Measurements from ENCODE around the gene SUPT4H1. TPM values are rescaled to one million over a fixed set of nuclear protein-coding genes. Genes with fewer than 3 reads are reported as not detected.

The SUPT4H1 gene
- total and polyA plus RNA-seq, 9 of the 15 experiments (the other 6 are each of a cell fraction or from before 2014, with no cell fraction given), result 62.1 to 320 (median 117) TPM

GRCh38 chr17:58330538-58330996, 21.4 kb downstream of the SUPT4H1 start (continued):
- TF ChIP-seq ZNF407 (IDR thresholded peaks at IDR 0.05; ENCODE audit: low read depth), result no peak
- TF ChIP-seq GABPB1 (CRISPR knock-in tag; IDR thresholded peaks at IDR 0.05), result peak; percentile 69; the same call in 1 of the 2 replicates
- peak; percentile 19; the same call in 1 of the 2 replicates for TF ChIP-seq LARP7 (IDR thresholded peaks at IDR 0.05)
- no peak for TF ChIP-seq ZNF583 (CRISPR knock-in tag; IDR thresholded peaks at IDR 0.05)
- TF ChIP-seq, protein P1, sequence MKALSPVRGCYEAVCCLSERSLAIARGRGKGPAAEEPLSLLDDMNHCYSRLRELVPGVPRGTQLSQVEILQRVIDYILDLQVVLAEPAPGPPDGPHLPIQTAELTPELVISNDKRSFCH (CRISPR knock-in tag; IDR thresholded peaks at IDR 0.05), result no peak
- TF ChIP-seq, protein P1 (tag; IDR thresholded peaks at IDR 0.05), result 0 out of 2 replicates have a peak, but pooled peaks have one; percentile 7
- TF ChIP-seq NCOA4 (IDR thresholded peaks at IDR 0.05; ENCODE audit: partially characterized antibody), result no peak
- no peak for TF ChIP-seq LCOR (CRISPR knock-in tag; IDR thresholded peaks at IDR 0.05)
- TF ChIP-seq PPARD (CRISPR knock-in tag; IDR thresholded peaks at IDR 0.05), result no peak
- TF ChIP-seq SRSF9 (IDR thresholded peaks at IDR 0.05; ENCODE audit: borderline replicate concordance, low read depth, low read length), result no peak
- 0 out of 4 replicates have a peak, but pooled peaks of 1 of the 2 experiments have one; percentile 49 for TF ChIP-seq TEAD1 (CRISPR knock-in tag; IDR thresholded peaks at IDR 0.05)
- TF ChIP-seq NR2C2 (CRISPR knock-in tag; IDR thresholded peaks at IDR 0.05), result peak; percentile 25; the same call in 1 of the 2 replicates
- no peak for TF ChIP-seq NR2C2 (tag; IDR thresholded peaks at IDR 0.05)
- TF ChIP-seq ARID1B (IDR thresholded peaks at IDR 0.05), result no peak
- TF ChIP-seq, protein P2, sequence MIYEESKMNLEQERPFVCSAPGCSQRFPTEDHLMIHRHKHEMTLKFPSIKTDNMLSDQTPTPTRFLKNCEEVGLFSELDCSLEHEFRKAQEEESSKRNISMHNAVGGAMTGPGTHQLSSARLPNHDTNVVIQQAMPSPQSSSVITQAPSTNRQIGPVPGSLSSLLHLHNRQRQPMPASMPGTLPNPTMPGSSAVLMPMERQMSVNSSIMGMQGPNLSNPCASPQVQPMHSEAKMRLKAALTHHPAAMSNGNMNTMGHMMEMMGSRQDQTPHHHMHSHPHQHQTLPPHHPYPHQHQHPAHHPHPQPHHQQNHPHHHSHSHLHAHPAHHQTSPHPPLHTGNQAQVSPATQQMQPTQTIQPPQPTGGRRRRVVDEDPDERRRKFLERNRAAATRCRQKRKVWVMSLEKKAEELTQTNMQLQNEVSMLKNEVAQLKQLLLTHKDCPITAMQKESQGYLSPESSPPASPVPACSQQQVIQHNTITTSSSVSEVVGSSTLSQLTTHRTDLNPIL (CRISPR knock-in tag; IDR thresholded peaks at IDR 0.05), result no peak
- TF ChIP-seq ARHGAP35 (IDR thresholded peaks at IDR 0.05; ENCODE audit: partially characterized antibody), result peak; percentile 50
- TF ChIP-seq NR2C1 (IDR thresholded peaks at IDR 0.05), result no peak
- no peak for TF ChIP-seq NR2C1 (tag; IDR thresholded peaks at IDR 0.05)
- no peak for TF ChIP-seq WHSC1 (IDR thresholded peaks at IDR 0.05; ENCODE audit: low read length)
- TF ChIP-seq, protein P3, sequence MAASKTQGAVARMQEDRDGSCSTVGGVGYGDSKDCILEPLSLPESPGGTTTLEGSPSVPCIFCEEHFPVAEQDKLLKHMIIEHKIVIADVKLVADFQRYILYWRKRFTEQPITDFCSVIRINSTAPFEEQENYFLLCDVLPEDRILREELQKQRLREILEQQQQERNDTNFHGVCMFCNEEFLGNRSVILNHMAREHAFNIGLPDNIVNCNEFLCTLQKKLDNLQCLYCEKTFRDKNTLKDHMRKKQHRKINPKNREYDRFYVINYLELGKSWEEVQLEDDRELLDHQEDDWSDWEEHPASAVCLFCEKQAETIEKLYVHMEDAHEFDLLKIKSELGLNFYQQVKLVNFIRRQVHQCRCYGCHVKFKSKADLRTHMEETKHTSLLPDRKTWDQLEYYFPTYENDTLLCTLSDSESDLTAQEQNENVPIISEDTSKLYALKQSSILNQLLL (CRISPR knock-in tag; IDR thresholded peaks at IDR 0.05; ENCODE audit: borderline replicate concordance), result no peak
